GM03348 (cell line): ENCODE results near the gene ELN.
A peak's percentile ranks its signal among the peaks of the same experiment; 100 is the strongest.

Source experiments
- DNase-seq: peaks from one replicate; pipeline ENCODE4 v3.0.0; 2012; ENCODE audit warnings: low spot score

The ELN gene

GRCh38 chr7:74093671-74094223 lies 65.8 kb downstream of the ELN start:
- DNase-seq = no peak

GRCh38 chr7:74094224-74095101 lies 66.5 kb downstream of the ELN start:
- peak; percentile 94 for DNase-seq

GRCh38 chr7:74095135-74095534 lies 67.2 kb downstream of the ELN start:
- no peak for DNase-seq

GRCh38 chr7:74097937-74098614 lies 70.1 kb downstream of the ELN start:
- DNase-seq = peak; percentile 94

- DNase-seq = no peak
These were observed 71.1 kb downstream of the ELN start for GRCh38 chr7:74099031-74099430.

GRCh38 chr7:74101061-74101681 lies 73.2 kb downstream of the ELN start:
- DNase-seq = peak; percentile 70

GRCh38 chr7:74103219-74103772 lies 75.3 kb downstream of the ELN start:
- DNase-seq = no peak

- DNase-seq = no peak
These were observed 76.7 kb downstream of the ELN start for GRCh38 chr7:74104702-74105101.

GRCh38 chr7:74105992-74106391 lies 78.0 kb downstream of the ELN start:
- no peak for DNase-seq

- no peak for DNase-seq
These were observed 78.9 kb downstream of the ELN start for GRCh38 chr7:74106846-74107245.

- DNase-seq = no peak
These were observed 87.4 kb downstream of the ELN start for GRCh38 chr7:74115326-74115725.

GRCh38 chr7:74116356-74116755 lies 88.4 kb downstream of the ELN start:
- DNase-seq = no peak
